Smooth muscle cell (in vitro differentiated cells): Measurements from ENCODE around the gene RPEL1. TPM values are rescaled to one million over a fixed set of nuclear protein-coding genes. Genes with fewer than 3 reads are reported as not detected.
"Not testable (repeated sequence)": the region's sequence is repeated elsewhere in the genome, so short reads cannot be mapped to it uniquely, and the experiment has no call there.

Experiments used
- DNase-seq: peaks from one replicate; lab custom pipeline; 2025; ENCODE audit not compliant: unreplicated experiment; lab: John Stamatoyannopoulos, UW
- H2AFZ ChIP-seq: fragments of 200-600 bp; sonication (generic); 2 replicates; pipeline ENCODE4 v1.6.0; 2016; ENCODE audit warnings: antibody characterized with exemption, low read depth, mild to moderate bottlenecking
- H3F3A ChIP-seq: fragments of 200-600 bp; sonication (generic); 2 replicates; pipeline ENCODE4 v1.6.0; 2017; ENCODE audit warnings: antibody characterized with exemption, low read depth
- H3K27ac ChIP-seq: fragments of 200-600 bp; sonication (generic); 2 replicates; pipeline ENCODE4 v1.5.1; 2016; ENCODE audit warnings: low read depth, mild to moderate bottlenecking
- H3K27me3 ChIP-seq: fragments of 200-600 bp; sonication (generic); 2 replicates; pipeline ENCODE4 v1.6.1; 2016; ENCODE audit warnings: low read depth, mild to moderate bottlenecking
- H3K36me3 ChIP-seq: fragments of 200-600 bp; sonication (generic); 2 replicates; pipeline ENCODE4 v1.5.1; 2016; ENCODE audit warnings: low read depth
- H3K4me1 ChIP-seq: fragments of 200-600 bp; sonication (generic); 2 replicates; pipeline ENCODE4 v1.5.1; 2016; ENCODE audit warnings: low read depth
- H3K4me2 ChIP-seq: fragments of 200-600 bp; sonication (generic); 2 replicates; pipeline ENCODE4 v1.6.0; 2016; ENCODE audit warnings: mild to moderate bottlenecking
- H3K4me3 ChIP-seq: fragments of 200-600 bp; sonication (generic); 2 replicates; pipeline ENCODE4 v1.5.1; 2016; ENCODE audit warnings: mild to moderate bottlenecking
- H3K79me2 ChIP-seq: fragments of 200-600 bp; sonication (generic); 2 replicates; pipeline ENCODE4 v1.6.0; 2016; ENCODE audit warnings: low read depth, mild to moderate bottlenecking
- H3K9ac ChIP-seq: fragments of 200-600 bp; sonication (generic); 2 replicates; pipeline ENCODE4 v1.6.0; 2016; ENCODE audit warnings: low read depth
- H3K9me3 ChIP-seq: fragments of 200-600 bp; sonication (generic); replicated peaks from 2 replicates; pipeline ENCODE4 v1.5.1; 2016; ENCODE audit warnings: low read depth
- H4K20me1 ChIP-seq: fragments of 200-600 bp; sonication (generic); 2 replicates; pipeline ENCODE4 v1.6.0; 2016; ENCODE audit warnings: low read depth
- CTCF ChIP-seq: fragments of 200-600 bp; sonication (generic); IDR thresholded peaks from 2 replicates; pipeline ENCODE4 v1.5.1; 2017; ENCODE audit warnings: borderline replicate concordance, mild to moderate bottlenecking, antibody characterized with exemption; ENCODE audit not compliant: insufficient read depth, poor library complexity, severe bottlenecking
- WGBS: methylation state at CpG from one replicate; pipeline ENCODE4 v1.1.7; 2016; ENCODE audit warnings: low lambda C conversion rate; 5-methylcytosine and 5-hydroxymethylcytosine counted together
- polyA plus RNA-seq: library from polyadenylated mRNA; unstranded; fragments of >200 nt; fragmentation: Nextera tagmentation; extraction: Ambion mirVana; gene quantifications from 2 replicates; pipeline ENCODE4 v1.2.1, GENCODE V29; 2016
- total RNA-seq: library from RNA; depleted of rRNA; stranded (reverse); fragments of >200 nt; gene quantifications from 2 replicates; pipeline ENCODE4 v1.2.3, GENCODE V29; 2014

RPEL1 gene
- total and polyA plus RNA-seq, 2 experiments from 2014 or later, result not detected

- Histone ChIP-seq H3K27me3 (no peaks in the 10 kb centered on the region), H3K9ac (no peak overlapping the region), H2AFZ (no peak overlapping the region), H3K9me3 (no peaks in the 10 kb centered on the region), H3K4me2 (no peak overlapping the region), H3F3A (no peaks in the 10 kb centered on the region), H4K20me1 (no peaks in the 10 kb centered on the region), H3K4me1 (no peaks in the 10 kb centered on the region), H3K4me3 (no peak overlapping the region), H3K27ac (no peak overlapping the region), H3K79me2 (no peaks in the 10 kb centered on the region), H3K36me3 (no peaks in the 10 kb centered on the region)
- no peak for DNase-seq
- no peak for TF ChIP-seq CTCF
- 58% methylated on average over 8 of the region's 8 CpGs for WGBS
Observed at GRCh38 chr10:103204353-103205255, 41.1 kb upstream of the RPEL1 start.

GRCh38 chr10:103205401-103205800 lies 40.3 kb upstream of the RPEL1 start:
- not testable (repeated sequence) for H3K36me3 ChIP-seq, H3F3A ChIP-seq, H3K27ac ChIP-seq, H3K4me2 ChIP-seq, H3K4me1 ChIP-seq, H3K9ac ChIP-seq, DNase-seq, H3K27me3 ChIP-seq, H3K4me3 ChIP-seq, H3K9me3 ChIP-seq, H3K79me2 ChIP-seq, H2AFZ ChIP-seq, H4K20me1 ChIP-seq
- WGBS, result 62% methylated on average over 4 of the region's 4 CpGs

- H3K9ac ChIP-seq, H3K4me2 ChIP-seq, H3K4me1 ChIP-seq, H4K20me1 ChIP-seq, DNase-seq, H3K4me3 ChIP-seq, H3K79me2 ChIP-seq, H3K36me3 ChIP-seq, H2AFZ ChIP-seq, H3F3A ChIP-seq, H3K9me3 ChIP-seq, H3K27ac ChIP-seq, H3K27me3 ChIP-seq: not testable (repeated sequence)
- WGBS, result 74% methylated on average over 3 of the region's 3 CpGs
Observed at GRCh38 chr10:103206715-103207114, 39.0 kb upstream of the RPEL1 start.

GRCh38 chr10:103207141-103207540 lies 38.5 kb upstream of the RPEL1 start:
- Histone ChIP-seq H3F3A (no peaks in the 10 kb centered on the region), H3K4me1 (no peaks in the 10 kb centered on the region), H3K4me3 (no peak overlapping the region), H3K9ac (no peak overlapping the region), H3K27me3 (no peaks in the 10 kb centered on the region), H3K79me2 (no peaks in the 10 kb centered on the region), H3K4me2 (no peak overlapping the region), H3K36me3 (no peaks in the 10 kb centered on the region), H4K20me1 (no peaks in the 10 kb centered on the region), H2AFZ (no peak overlapping the region), H3K9me3 (no peaks in the 10 kb centered on the region), H3K27ac (no peak overlapping the region)
- TF ChIP-seq CTCF, result no peak
- DNase-seq, result no peak
- WGBS, result 64% methylated on average over 2 of the region's 2 CpGs

GRCh38 chr10:103207643-103208042 lies 38.0 kb upstream of the RPEL1 start:
- not testable (repeated sequence) for H3K36me3 ChIP-seq, H3K4me2 ChIP-seq
- 67% methylated on average over 3 of the region's 3 CpGs for WGBS

DNA sequence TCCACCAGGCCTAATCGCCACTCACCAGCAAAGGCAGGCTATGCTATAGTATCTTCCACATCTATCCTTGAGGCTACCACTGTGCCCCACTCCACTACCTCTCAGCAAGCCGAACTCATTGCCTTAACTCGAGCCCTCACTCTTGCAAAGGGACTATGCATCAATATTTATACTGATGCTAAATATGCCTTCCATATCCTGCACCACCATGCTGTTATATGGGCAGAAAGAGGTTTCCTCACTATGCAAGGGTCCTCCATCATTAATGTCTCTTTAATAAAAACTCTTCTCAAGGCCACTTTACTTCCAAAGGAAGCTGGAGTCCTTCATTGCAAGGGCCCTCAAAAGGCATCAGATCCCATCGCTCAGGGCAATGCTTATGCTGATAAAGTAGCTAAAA lies 35.4 kb upstream of the RPEL1 start:
- not testable (repeated sequence) for H3K79me2 ChIP-seq, H2AFZ ChIP-seq, H4K20me1 ChIP-seq, H3F3A ChIP-seq, H3K27me3 ChIP-seq, H3K9me3 ChIP-seq, H3K9ac ChIP-seq, DNase-seq, H3K4me2 ChIP-seq, H3K4me3 ChIP-seq, H3K4me1 ChIP-seq, H3K27ac ChIP-seq, H3K36me3 ChIP-seq
- 96% methylated on average over 4 of the region's 4 CpGs for WGBS

More at GRCh38 chr10:103207643-103208042, 38.0 kb upstream of the RPEL1 start:
- not testable (repeated sequence) for H3K27ac ChIP-seq, H3K79me2 ChIP-seq, H2AFZ ChIP-seq, H3K9ac ChIP-seq, DNase-seq, H3K4me3 ChIP-seq, H3K4me1 ChIP-seq, H4K20me1 ChIP-seq, H3F3A ChIP-seq, H3K9me3 ChIP-seq, H3K27me3 ChIP-seq
